ENCODE measurements around the gene NAALADL2. TPM values are rescaled to one million over a fixed set of nuclear protein-coding genes. Genes with fewer than 3 reads are reported as not detected.

NAALADL2 gene
- total and polyA plus RNA-seq, 2 of the 13 experiments (the other 11 are each of a cell fraction or from before 2014, with no cell fraction given), result 0.08 TPM; not detected in 1

DNA sequence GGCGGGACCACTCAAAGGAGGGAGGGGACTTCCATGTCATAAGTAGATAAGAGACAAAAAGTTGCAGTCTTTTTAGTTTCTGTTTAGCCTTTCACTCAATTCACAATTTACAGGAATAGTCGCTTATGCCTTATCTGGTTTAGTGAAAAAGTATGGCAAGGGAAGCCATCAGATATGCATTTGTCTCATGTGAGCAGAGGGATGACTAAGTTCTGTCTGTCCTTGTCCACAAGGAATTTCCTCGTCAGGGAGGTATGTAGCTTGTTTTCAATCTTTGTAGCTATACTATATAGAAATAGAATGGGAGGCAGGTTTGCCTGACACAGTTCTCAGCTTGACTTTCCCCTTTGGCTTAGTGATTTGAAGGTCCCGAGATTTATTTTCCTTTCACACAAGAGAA is 882.8 kb downstream of the NAALADL2 start (continued):
- TF ChIP-seq, protein P1, sequence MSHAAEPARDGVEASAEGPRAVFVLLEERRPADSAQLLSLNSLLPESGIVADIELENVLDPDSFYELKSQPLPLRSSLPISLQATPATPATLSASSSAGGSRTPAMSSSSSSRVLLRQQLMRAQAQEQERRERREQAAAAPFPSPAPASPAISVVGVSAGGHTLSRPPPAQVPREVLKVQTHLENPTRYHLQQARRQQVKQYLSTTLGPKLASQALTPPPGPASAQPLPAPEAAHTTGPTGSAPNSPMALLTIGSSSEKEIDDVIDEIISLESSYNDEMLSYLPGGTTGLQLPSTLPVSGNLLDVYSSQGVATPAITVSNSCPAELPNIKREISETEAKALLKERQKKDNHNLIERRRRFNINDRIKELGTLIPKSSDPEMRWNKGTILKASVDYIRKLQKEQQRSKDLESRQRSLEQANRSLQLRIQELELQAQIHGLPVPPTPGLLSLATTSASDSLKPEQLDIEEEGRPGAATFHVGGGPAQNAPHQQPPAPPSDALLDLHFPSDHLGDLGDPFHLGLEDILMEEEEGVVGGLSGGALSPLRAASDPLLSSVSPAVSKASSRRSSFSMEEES (CRISPR knock-in tag; IDR thresholded peaks at IDR 0.05), result no peak
- TF ChIP-seq ZNF775 (CRISPR knock-in tag; IDR thresholded peaks at IDR 0.05; ENCODE audit: borderline replicate concordance) (no peak), ZNF839 (CRISPR knock-in tag; IDR thresholded peaks at IDR 0.05; ENCODE audit: borderline replicate concordance) (no peak), HMG20A (CRISPR knock-in tag; IDR thresholded peaks at IDR 0.05; ENCODE audit: borderline replicate concordance) (no peak), XBP1 (CRISPR knock-in tag; IDR thresholded peaks at IDR 0.05) (no peak), TAF15 (IDR thresholded peaks at IDR 0.05; ENCODE audit: low read depth, low read length, poor library complexity, severe bottlenecking) (no peak), ATF7 (IDR thresholded peaks at IDR 0.05) (no peak), ATF7 (CRISPR knock-in tag; IDR thresholded peaks at IDR 0.05) (no peak)
- TF ChIP-seq, protein P2, sequence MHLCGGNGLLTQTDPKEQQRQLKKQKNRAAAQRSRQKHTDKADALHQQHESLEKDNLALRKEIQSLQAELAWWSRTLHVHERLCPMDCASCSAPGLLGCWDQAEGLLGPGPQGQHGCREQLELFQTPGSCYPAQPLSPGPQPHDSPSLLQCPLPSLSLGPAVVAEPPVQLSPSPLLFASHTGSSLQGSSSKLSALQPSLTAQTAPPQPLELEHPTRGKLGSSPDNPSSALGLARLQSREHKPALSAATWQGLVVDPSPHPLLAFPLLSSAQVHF (CRISPR knock-in tag; IDR thresholded peaks at IDR 0.05), result no peak

DNA sequence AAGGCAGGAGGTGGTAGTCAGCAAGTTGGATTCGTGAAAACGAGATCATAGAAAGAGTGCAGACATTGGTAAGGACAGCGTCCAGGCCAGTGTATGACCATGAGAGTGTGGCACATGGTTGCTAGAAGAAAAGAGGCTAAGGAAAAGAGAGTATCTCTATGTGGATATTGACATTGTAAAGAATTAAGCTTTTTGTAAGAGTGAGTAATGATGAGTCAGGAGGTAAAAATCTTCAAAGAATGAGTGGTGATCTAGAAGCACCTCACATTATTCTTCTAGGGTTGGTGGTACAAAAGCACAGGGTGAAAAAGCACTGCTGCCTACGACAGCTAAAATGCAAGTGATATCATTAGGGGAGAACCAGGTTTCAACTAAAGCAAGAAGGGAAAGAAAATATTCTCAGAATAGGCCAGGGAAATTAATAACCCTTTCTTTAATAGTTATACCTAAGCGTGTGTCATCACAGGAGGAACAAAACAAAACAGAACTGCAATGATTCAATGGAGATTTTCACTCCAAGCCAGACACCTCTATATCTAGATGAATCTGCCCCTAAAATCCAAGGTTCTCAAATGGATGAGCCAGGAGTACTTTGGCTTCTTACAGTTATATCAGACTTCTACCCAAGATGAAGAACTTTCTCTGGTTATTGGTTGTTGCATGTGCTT is 884.7 kb downstream of the NAALADL2 start:
- intact Hi-C loops (cut with micrococcal nuclease; ENCODE audit: unreplicated experiment) (no loop called here), in situ Hi-C loops (cut with HindIII; ENCODE audit: extremely low pct_ligation_motif_present, low pct_unique_long_range_greater_than_20kb) (no loop called here)
- no peak overlapping the region for H3K27ac ChIP-seq (ENCODE audit: extremely low read length, insufficient read depth, low read length)
- no peaks in the 10 kb centered on the region for H4K20me1 ChIP-seq (ENCODE audit: insufficient read depth, low read length)
- no peaks in the 10 kb centered on the region for H3K4me1 ChIP-seq (ENCODE audit: insufficient read depth, low read length)
- H2AFZ ChIP-seq (ENCODE audit: low read length), result no peak overlapping the region
- WGBS (ENCODE audit: low lambda C conversion rate), result 0% methylated on average over 5 of the region's 5 CpGs
- H3K4me2 ChIP-seq (ENCODE audit: low read depth, low read length), result no peak overlapping the region
- H3K4me3 ChIP-seq (replicated peaks in 1 of 3; ENCODE audit: insufficient read depth in 1 of 3, low read depth in 2 of 3, low read length in 3 of 3), result no peak overlapping the region
- H3K36me3 ChIP-seq (replicated peaks in 1 of 2; ENCODE audit: control insufficient read depth in 1 of 2, insufficient read depth in 2 of 2, low read length in 2 of 2), result no peaks in the 10 kb centered on the region
- H3K79me2 ChIP-seq (ENCODE audit: insufficient read depth, low read length), result no peaks in the 10 kb centered on the region
- CTCF ChIA-PET (ENCODE audit: low intra/inter-chr PET ratio, low total read pairs), result no interaction called here
- FAIRE-seq (no peak), DNase-seq (ENCODE audit: low spot score) (no peak), ATAC-seq (no peak)
- H3K9ac ChIP-seq (ENCODE audit: insufficient read depth, low read depth, low read length), result no peak overlapping the region
- H3K27me3 ChIP-seq (ENCODE audit: control insufficient read depth in 1 of 2, insufficient read depth in 2 of 2, low read length in 2 of 2), result no peaks in the 10 kb centered on the region
- H3K9me3 ChIP-seq (ENCODE audit: low read length), result peaks cover 26% of the 10 kb centered on the region
- BruUV-seq (replicated peaks), result no TSS peak
- POLR2A ChIA-PET, result no interaction called here
- TF ChIP-seq SP1 (IDR thresholded peaks at IDR 0.05) (no peak), SP1 (CRISPR knock-in tag; IDR thresholded peaks at IDR 0.05) (no peak), PCBP2 (optimal IDR thresholded peaks at IDR 0.05; ENCODE audit: low read depth, low read length, poor library complexity, severe bottlenecking) (no peak), IKZF4 (CRISPR knock-in tag; IDR thresholded peaks at IDR 0.05; ENCODE audit: borderline replicate concordance, low read depth, not compliant biosample characterization) (no peak), ZNF563 (CRISPR knock-in tag; IDR thresholded peaks at IDR 0.05) (no peak)
- TF ChIP-seq, protein P3, sequence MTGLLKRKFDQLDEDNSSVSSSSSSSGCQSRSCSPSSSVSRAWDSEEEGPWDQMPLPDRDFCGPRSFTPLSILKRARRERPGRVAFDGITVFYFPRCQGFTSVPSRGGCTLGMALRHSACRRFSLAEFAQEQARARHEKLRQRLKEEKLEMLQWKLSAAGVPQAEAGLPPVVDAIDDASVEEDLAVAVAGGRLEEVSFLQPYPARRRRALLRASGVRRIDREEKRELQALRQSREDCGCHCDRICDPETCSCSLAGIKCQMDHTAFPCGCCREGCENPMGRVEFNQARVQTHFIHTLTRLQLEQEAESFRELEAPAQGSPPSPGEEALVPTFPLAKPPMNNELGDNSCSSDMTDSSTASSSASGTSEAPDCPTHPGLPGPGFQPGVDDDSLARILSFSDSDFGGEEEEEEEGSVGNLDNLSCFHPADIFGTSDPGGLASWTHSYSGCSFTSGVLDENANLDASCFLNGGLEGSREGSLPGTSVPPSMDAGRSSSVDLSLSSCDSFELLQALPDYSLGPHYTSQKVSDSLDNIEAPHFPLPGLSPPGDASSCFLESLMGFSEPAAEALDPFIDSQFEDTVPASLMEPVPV (CRISPR knock-in tag; IDR thresholded peaks at IDR 0.05), result no peak
